ENCODE measurements around the gene PTPN11.

The PTPN11 gene

GRCh38 chr12:112546339-112546738 is 127.6 kb downstream of the PTPN11 start:
- Histone ChIP-seq H3K9me3 (ENCODE audit: control insufficient read depth, insufficient read depth, low read depth, low read length) (peaks cover 4% of the 10 kb centered on the region; the same call in 1 of the 2 replicates), H3K4me3 (ENCODE audit: low read depth, low read length) (no peak overlapping the region), H3K27me3 (ENCODE audit: control insufficient read depth, insufficient read depth, low read length) (no peaks in the 10 kb centered on the region)

GRCh38 chr12:112546996-112547395 is 128.2 kb downstream of the PTPN11 start:
- no peak overlapping the region for H3K9ac ChIP-seq (ENCODE audit: low read length)
- H3K4me3 ChIP-seq (ENCODE audit: low read depth, low read length): no peak overlapping the region
- H3K36me3 ChIP-seq (ENCODE audit: control insufficient read depth, insufficient read depth, low read length): no peaks in the 10 kb centered on the region
- H3K27me3 ChIP-seq (ENCODE audit: control insufficient read depth, insufficient read depth, low read length): no peaks in the 10 kb centered on the region
- peaks cover 4% of the 10 kb centered on the region; the same call in 1 of the 2 replicates for H3K9me3 ChIP-seq (ENCODE audit: control insufficient read depth, insufficient read depth, low read depth, low read length)
- no peaks in the 10 kb centered on the region for H3K4me1 ChIP-seq (ENCODE audit: control insufficient read depth, insufficient read depth, low read length)
- no peak overlapping the region for H3K27ac ChIP-seq (ENCODE audit: low read depth, low read length)

More at GRCh38 chr12:112546339-112546738, 127.6 kb downstream of the PTPN11 start:
- no peaks in the 10 kb centered on the region for H3K4me1 ChIP-seq (ENCODE audit: control insufficient read depth, insufficient read depth, low read length)
- H3K9ac ChIP-seq (ENCODE audit: low read length): no peak overlapping the region
- H3K36me3 ChIP-seq (ENCODE audit: control insufficient read depth, insufficient read depth, low read length): no peaks in the 10 kb centered on the region
- H3K27ac ChIP-seq (ENCODE audit: low read depth, low read length): no peak overlapping the region

- H3K9me3 ChIP-seq (ENCODE audit: control insufficient read depth, insufficient read depth, low read depth, low read length): peaks cover 4% of the 10 kb centered on the region; the same call in 1 of the 2 replicates
- no peak overlapping the region for H3K4me3 ChIP-seq (ENCODE audit: low read depth, low read length)
- H3K27me3 ChIP-seq (ENCODE audit: control insufficient read depth, insufficient read depth, low read length): no peaks in the 10 kb centered on the region
- no peak overlapping the region for H3K9ac ChIP-seq (ENCODE audit: low read length)
- H3K27ac ChIP-seq (ENCODE audit: low read depth, low read length): no peak overlapping the region
- H3K36me3 ChIP-seq (ENCODE audit: control insufficient read depth, insufficient read depth, low read length): no peaks in the 10 kb centered on the region
- H3K4me1 ChIP-seq (ENCODE audit: control insufficient read depth, insufficient read depth, low read length): no peaks in the 10 kb centered on the region
Observed at GRCh38 chr12:112549031-112549430, 130.3 kb downstream of the PTPN11 start.

GRCh38 chr12:112551681-112552080 is 132.9 kb downstream of the PTPN11 start:
- no peaks in the 10 kb centered on the region for H3K27me3 ChIP-seq (ENCODE audit: control insufficient read depth, insufficient read depth, low read length)
- no peak overlapping the region for H3K9ac ChIP-seq (ENCODE audit: low read length)

DNA sequence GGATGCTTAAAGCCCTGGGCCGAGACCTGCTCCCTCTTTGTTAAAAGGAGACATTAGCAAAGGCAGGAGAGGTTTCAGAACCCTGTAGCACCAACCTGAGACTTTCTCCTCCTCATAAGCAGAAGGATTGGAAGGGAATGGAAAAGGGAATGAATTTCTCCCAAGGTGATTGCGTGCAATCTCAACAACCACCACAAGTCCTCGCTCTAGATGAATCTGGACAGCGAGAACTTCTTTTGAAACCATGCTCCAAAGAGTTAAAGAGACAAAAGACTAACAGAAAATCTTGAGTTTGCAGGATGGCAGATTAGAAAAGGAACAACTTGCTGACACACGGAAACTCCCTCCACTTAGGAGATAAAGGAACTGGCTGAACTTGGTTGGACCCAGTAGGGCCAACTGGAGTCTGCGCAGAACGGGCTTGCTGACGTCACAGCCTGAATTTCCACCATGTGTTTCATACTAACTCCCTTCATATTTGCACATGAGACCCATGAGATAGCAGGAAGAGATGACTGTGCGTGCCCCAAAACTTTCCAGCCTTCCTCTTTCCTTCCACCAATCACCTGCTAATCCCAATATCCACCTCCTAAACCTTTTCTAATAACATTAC is 137.0 kb downstream of the PTPN11 start:
- H3K27ac ChIP-seq (ENCODE audit: low read depth, low read length): no peak overlapping the region
- no peaks in the 10 kb centered on the region for H3K27me3 ChIP-seq (ENCODE audit: control insufficient read depth, insufficient read depth, low read length)
- no peak overlapping the region for H3K9ac ChIP-seq (ENCODE audit: low read length)
- no peaks in the 10 kb centered on the region for H3K9me3 ChIP-seq (ENCODE audit: control insufficient read depth, insufficient read depth, low read depth, low read length)
- H3K4me1 ChIP-seq (ENCODE audit: control insufficient read depth, insufficient read depth, low read length): no peaks in the 10 kb centered on the region
- H3K4me3 ChIP-seq (ENCODE audit: low read depth, low read length): no peak overlapping the region
- H3K36me3 ChIP-seq (ENCODE audit: control insufficient read depth, insufficient read depth, low read length): no peaks in the 10 kb centered on the region

More at GRCh38 chr12:112551681-112552080, 132.9 kb downstream of the PTPN11 start:
- no peak overlapping the region for H3K4me3 ChIP-seq (ENCODE audit: low read depth, low read length)
- no peaks in the 10 kb centered on the region for H3K36me3 ChIP-seq (ENCODE audit: control insufficient read depth, insufficient read depth, low read length)
- no peaks in the 10 kb centered on the region for H3K4me1 ChIP-seq (ENCODE audit: control insufficient read depth, insufficient read depth, low read length)
- peaks cover 4% of the 10 kb centered on the region; the same call in 1 of the 2 replicates for H3K9me3 ChIP-seq (ENCODE audit: control insufficient read depth, insufficient read depth, low read depth, low read length)
- H3K27ac ChIP-seq (ENCODE audit: low read depth, low read length): no peak overlapping the region

- no peak overlapping the region for H3K4me3 ChIP-seq (ENCODE audit: low read depth, low read length)
- no peak overlapping the region for H3K27ac ChIP-seq (ENCODE audit: low read depth, low read length)
- H3K36me3 ChIP-seq (ENCODE audit: control insufficient read depth, insufficient read depth, low read length): no peaks in the 10 kb centered on the region
- 0 out of 2 replicates have a peak, but pooled peaks cover 2% of the 10 kb centered on the region for H3K9me3 ChIP-seq (ENCODE audit: control insufficient read depth, insufficient read depth, low read depth, low read length)
- no peaks in the 10 kb centered on the region for H3K4me1 ChIP-seq (ENCODE audit: control insufficient read depth, insufficient read depth, low read length)
- H3K27me3 ChIP-seq (ENCODE audit: control insufficient read depth, insufficient read depth, low read length): no peaks in the 10 kb centered on the region
- no peak overlapping the region for H3K9ac ChIP-seq (ENCODE audit: low read length)
Observed at GRCh38 chr12:112557951-112558630, 139.3 kb downstream of the PTPN11 start.
